Measurements from ENCODE around the gene ATRIP. TPM values are rescaled to one million over a fixed set of nuclear protein-coding genes. Genes with fewer than 3 reads are reported as not detected.
"Not testable (repeated sequence)": the region's sequence is repeated elsewhere in the genome, so short reads cannot be mapped to it uniquely, and the experiment has no call there.

Gene ATRIP
- total RNA-seq, 1 experiment from 2014 or later: 12.8 TPM

DNA sequence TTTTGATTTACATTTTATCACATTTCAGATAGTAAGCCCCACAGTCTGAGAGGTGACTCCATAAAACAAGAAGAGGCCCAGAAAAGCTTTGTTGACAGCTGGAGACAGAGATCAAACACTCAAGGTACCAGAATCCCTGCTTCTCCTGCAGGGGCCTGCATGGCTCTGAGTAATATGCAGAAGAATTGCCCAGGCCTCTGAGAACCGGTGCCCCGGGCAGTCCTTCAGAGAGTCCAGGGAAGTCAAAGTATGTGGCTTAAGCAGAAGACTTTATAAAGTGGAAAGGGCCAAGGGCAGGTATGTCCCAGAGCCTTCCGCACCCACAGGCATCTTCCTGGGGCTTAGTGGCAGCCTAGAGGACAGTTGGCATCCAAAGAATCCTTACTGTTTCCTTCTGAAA is 12.8 kb downstream of the ATRIP start:
- Histone ChIP-seq H3K4me3 (no peak overlapping the region), H3K4me1 (no peaks in the 10 kb centered on the region), H3K27me3 (no peaks in the 10 kb centered on the region), H3K36me3 (peaks cover 33% of the 10 kb centered on the region), H3K27ac (no peak overlapping the region), H3K9me3 (replicated peaks) (no peaks in the 10 kb centered on the region)
- DNase-seq: no peak

DNA sequence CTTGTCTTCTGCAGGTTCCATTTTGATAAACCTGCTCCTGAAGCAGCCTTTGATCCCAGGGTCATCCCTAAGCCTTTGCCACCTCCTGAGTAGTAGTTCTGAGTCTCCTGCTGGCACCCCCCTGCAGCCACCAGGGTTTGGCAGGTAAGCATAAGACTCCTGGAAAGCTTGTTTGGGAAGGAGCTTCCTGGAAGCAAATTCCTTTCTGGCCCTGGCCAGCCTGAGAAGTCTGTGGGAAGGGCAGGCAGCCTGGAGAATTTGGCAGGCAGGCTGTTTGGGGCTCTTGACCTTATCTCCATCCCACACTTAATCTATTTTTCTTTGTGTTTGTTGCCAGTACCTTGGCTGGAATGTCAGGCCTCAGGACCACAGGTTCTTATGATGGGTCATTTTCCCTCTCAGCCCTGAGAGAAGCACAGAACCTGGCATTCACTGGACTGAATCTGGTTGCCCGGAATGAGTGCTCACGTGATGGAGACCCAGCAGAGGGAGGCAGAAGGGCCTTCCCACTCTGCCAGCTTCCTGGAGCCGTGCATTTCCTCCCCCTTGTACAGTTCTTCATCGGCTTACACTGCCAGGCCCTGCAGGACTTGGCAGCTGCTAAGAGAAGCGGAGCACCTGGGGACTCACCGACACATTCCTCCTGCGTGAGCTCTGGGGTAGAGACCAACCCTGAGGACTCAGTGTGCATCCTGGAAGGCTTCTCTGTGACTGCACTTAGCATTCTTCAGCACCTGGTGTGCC is 13.4 kb downstream of the ATRIP start:
- Histone ChIP-seq H3K36me3 (peaks cover 29% of the 10 kb centered on the region), H3K4me3 (no peak overlapping the region), H3K27me3 (no peaks in the 10 kb centered on the region), H3K4me1 (no peaks in the 10 kb centered on the region; the same call in 1 of the 2 replicates), H3K9me3 (replicated peaks) (no peaks in the 10 kb centered on the region), H3K27ac (no peak overlapping the region)
- DNase-seq: no peak

DNA sequence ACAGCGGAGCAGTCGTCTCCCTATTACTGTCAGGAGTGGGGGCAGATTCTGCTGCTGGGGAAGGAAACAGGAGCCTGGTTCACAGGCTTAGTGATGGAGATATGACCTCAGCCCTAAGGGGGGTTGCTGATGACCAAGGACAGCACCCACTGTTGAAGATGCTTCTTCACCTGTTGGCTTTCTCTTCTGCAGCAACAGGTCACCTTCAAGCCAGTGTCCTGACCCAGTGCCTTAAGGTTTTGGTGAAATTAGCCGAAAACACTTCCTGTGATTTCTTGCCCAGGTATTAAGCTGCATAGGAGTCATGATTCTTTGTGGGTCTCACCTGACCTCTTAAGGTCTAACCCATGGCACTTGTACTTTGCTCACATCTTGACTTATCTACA is 14.0 kb downstream of the ATRIP start:
- Histone ChIP-seq H3K36me3 (peaks cover 27% of the 10 kb centered on the region), H3K27me3 (no peaks in the 10 kb centered on the region), H3K4me3 (no peak overlapping the region), H3K9me3 (replicated peaks) (no peaks in the 10 kb centered on the region), H3K4me1 (peaks cover 3% of the 10 kb centered on the region; the same call in 1 of the 2 replicates), H3K27ac (no peak overlapping the region)
- DNase-seq: no peak

DNA sequence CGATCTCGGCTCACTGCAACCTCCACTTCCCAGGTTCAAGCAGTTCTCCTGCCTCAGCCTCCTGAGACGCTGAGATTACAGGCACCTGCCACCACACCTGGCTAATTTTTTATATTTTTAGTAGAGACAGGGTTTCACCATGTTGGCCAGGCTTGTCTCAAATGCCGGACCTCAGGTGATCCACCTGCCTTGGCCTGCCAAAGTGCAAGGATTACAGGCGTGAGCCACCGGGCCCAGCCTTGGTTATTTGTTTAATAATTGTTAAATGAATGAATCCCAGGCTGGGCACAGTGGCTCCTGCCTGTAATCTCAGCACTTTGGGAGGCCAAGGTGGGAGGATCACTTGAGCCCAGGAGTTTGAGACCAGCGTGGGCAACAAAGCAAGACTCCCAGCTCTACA is 15.2 kb downstream of the ATRIP start:
- not testable (repeated sequence) for H3K27me3 ChIP-seq; DNase-seq; H3K4me3 ChIP-seq; H3K9me3 ChIP-seq (replicated peaks); H3K4me1 ChIP-seq; H3K27ac ChIP-seq
- H3K36me3 ChIP-seq: peaks cover 27% of the 10 kb centered on the region

DNA sequence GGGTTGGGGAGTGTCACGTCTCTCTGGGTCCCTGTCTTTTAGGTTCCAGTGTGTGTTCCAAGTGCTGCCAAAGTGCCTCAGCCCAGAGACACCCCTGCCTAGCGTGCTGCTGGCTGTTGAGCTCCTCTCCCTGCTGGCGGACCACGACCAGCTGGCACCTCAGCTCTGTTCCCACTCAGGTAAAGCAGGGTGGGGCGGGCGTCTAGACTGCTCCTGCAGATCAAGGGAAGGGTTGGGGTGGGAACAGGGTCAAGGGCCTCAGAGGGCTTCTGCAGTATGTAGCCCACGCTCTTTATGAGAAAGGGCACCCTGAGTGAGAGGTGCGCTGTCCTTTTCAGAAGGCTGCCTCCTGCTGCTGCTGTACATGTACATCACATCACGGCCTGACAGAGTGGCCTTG is 17.2 kb downstream of the ATRIP start:
- H3K4me3 ChIP-seq: no peak overlapping the region
- H3K9me3 ChIP-seq (replicated peaks): no peaks in the 10 kb centered on the region
- DNase-seq: no peak
- peaks cover 6% of the 10 kb centered on the region; the same call in 1 of the 2 replicates for H3K4me1 ChIP-seq
- H3K36me3 ChIP-seq: peaks cover 20% of the 10 kb centered on the region
- H3K27ac ChIP-seq: no peak overlapping the region
- no peaks in the 10 kb centered on the region for H3K27me3 ChIP-seq

DNA sequence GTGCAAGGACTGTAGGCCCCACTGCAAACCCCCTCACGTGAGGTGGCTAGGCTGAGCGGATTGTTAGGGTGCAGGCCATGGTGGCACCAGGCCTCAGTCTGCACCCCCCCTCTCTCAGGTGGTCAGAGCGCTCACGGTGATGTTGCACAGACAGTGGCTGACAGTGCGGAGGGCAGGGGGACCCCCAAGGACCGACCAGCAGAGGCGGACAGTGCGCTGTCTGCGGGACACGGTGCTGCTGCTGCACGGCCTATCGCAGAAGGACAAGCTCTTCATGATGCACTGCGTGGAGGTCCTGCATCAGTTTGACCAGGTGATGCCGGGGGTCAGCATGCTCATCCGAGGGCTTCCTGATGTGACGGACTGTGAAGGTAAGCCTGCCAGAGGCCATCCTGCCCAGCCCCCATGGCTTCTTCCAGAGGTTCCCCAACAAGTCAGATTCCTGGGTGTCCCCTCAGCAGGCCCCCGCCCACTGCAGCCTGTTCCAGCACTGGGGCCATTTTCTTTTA is 18.2 kb downstream of the ATRIP start:
- peaks cover 9% of the 10 kb centered on the region; the same call in 1 of the 2 replicates for H3K36me3 ChIP-seq
- DNase-seq: no peak
- no peaks in the 10 kb centered on the region for H3K9me3 ChIP-seq (replicated peaks)
- H3K27ac ChIP-seq: no peak overlapping the region
- H3K4me1 ChIP-seq: peaks cover 10% of the 10 kb centered on the region
- no peak overlapping the region for H3K4me3 ChIP-seq
- no peaks in the 10 kb centered on the region for H3K27me3 ChIP-seq

DNA sequence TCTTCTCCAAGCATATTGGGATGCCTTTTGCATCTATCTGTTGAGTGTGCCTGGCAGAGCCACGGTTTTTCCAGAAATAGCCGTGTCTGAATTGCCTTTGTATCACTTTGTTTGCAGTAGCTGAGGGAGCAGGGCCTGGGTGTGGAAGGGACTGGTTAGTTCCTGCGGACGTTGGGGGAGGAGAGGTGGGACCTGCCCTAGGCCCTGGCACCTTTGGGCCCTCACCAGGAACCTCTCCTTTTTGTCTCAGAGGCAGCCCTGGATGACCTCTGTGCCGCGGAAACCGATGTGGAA is 18.6 kb downstream of the ATRIP start:
- Histone ChIP-seq H3K27ac (peak overlapping the region; percentile 95), H3K36me3 (peaks cover 7% of the 10 kb centered on the region; the same call in 1 of the 2 replicates), H3K4me3 (no peak overlapping the region), H3K4me1 (peaks cover 14% of the 10 kb centered on the region), H3K9me3 (replicated peaks) (no peaks in the 10 kb centered on the region), H3K27me3 (no peaks in the 10 kb centered on the region)
- DNase-seq: no peak

DNA sequence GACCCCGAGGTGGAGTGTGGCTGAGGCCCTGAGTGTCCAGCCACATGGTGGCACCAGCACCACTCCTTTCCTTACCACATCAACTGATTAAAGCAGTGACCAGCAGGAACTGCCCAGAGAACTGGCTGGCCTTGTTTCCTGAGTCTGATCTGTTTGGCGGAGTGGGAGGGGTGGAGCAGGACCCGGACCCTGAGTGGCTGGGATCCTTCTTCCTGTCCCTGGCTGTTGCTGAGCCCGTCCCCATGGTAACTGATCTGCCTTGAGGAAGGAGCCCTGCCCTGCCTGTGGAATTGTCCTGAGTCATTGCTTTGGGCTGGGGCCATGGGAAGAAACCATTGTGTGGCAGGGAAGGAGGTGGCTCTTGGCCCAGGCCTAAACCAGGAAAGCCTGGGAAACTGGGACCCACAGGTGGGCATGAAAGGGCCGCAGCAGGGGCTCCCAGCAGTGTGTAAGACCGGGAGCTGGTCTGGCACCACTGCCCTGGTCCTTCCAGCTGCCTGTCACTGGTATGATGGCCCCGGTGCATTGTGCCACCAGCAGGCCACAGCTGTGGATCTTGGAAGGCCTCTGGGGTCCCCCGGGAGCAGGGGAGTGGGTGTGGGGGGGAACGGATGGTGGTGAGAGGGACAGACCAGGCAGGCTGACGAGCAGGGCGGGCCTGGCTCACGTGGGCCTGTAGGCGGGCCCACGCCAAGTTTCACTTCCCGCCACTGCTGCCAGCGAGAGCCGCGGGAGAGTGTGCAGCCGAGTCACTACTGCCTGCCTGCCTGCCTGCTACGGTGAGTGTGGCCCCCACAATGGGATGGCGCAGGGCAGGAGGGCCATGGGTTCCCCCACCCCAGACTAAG is 19.2 kb downstream of the ATRIP start:
- Histone ChIP-seq H3K4me1 (peaks cover 18% of the 10 kb centered on the region), H3K27ac (peak overlapping the region; percentile 95), H3K27me3 (no peaks in the 10 kb centered on the region), H3K36me3 (peaks cover 3% of the 10 kb centered on the region; the same call in 1 of the 2 replicates), H3K4me3 (peak overlapping the region; percentile 59), H3K9me3 (replicated peaks) (no peaks in the 10 kb centered on the region)
- DNase-seq: peak; percentile 97

DNA sequence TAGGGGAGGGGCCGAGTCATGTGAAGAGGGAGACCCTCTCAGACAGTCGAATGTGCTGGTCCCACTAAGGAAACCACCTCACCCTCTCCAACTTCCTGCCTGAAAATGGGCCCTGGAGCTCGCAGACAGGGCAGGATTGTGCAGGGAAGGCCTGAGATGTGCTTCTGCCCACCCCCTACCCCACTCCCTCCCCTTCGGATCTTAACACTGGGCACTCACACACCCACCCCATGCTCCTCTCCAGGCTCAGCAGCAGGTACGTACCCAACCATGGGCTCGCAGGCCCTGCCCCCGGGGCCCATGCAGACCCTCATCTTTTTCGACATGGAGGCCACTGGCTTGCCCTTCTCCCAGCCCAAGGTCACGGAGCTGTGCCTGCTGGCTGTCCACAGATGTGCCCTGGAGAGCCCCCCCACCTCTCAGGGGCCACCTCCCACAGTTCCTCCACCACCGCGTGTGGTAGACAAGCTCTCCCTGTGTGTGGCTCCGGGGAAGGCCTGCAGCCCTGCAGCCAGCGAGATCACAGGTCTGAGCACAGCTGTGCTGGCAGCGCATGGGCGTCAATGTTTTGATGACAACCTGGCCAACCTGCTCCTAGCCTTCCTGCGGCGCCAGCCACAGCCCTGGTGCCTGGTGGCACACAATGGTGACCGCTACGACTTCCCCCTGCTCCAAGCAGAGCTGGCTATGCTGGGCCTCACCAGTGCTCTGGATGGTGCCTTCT is 20.0 kb downstream of the ATRIP start:
- peaks cover 18% of the 10 kb centered on the region for H3K4me1 ChIP-seq

DNA sequence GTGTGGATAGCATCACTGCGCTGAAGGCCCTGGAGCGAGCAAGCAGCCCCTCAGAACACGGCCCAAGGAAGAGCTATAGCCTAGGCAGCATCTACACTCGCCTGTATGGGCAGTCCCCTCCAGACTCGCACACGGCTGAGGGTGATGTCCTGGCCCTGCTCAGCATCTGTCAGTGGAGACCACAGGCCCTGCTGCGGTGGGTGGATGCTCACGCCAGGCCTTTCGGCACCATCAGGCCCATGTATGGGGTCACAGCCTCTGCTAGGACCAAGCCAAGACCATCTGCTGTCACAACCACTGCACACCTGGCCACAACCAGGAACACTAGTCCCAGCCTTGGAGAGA is 20.5 kb downstream of the ATRIP start:
- Histone ChIP-seq H3K9me3 (replicated peaks) (no peaks in the 10 kb centered on the region), H3K4me3 (peak overlapping the region; percentile 59), H3K27me3 (no peaks in the 10 kb centered on the region), H3K27ac (peak overlapping the region; percentile 95; the same call in 1 of the 2 replicates), H3K4me1 (peaks cover 18% of the 10 kb centered on the region), H3K36me3 (no peaks in the 10 kb centered on the region)
- no peak for DNase-seq

More for the DNA sequence above, 20.0 kb downstream of the ATRIP start:
- DNase-seq: peak; percentile 26 to 35
- Histone ChIP-seq H3K27me3 (no peaks in the 10 kb centered on the region), H3K36me3 (no peaks in the 10 kb centered on the region), H3K4me3 (peak overlapping the region; percentile 59), H3K9me3 (replicated peaks) (no peaks in the 10 kb centered on the region), H3K27ac (peak overlapping the region; percentile 95)

DNA sequence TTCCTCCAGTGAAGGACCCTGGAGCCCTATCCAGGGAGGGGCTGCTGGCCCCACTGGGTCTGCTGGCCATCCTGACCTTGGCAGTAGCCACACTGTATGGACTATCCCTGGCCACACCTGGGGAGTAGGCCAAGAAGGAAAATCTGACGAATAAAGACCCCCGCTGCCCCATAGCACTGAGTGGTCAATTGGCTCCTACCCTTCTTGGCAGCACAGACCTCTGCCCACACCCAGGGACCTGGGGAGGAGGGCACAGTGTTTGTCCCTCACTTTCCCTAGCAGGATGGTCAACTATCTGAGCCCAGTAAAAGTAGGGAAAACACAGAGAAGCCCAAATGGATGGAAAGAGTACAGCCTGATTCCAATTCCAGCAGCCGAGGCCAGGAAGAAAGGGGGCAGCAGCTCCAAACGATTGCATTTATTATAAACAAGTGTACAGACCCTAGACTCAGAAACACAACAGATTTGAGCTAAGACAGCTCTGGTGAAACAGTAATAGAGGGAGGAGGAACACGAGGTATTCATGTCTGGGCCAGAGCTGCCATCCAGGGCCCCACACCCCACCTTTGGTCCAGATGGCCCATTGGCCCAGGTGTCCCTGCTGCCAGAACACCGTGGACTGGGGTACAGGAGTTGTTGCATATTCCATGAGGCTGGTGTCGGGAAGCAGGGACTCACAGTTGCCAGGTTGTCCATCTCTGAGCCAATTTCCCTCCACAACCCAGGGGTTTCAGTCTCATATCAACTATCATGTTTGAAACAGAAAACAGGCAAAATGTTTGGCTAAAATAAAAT is 21.1 kb downstream of the ATRIP start:
- H3K27ac ChIP-seq: no peak overlapping the region
- peaks cover 18% of the 10 kb centered on the region for H3K4me1 ChIP-seq

DNA sequence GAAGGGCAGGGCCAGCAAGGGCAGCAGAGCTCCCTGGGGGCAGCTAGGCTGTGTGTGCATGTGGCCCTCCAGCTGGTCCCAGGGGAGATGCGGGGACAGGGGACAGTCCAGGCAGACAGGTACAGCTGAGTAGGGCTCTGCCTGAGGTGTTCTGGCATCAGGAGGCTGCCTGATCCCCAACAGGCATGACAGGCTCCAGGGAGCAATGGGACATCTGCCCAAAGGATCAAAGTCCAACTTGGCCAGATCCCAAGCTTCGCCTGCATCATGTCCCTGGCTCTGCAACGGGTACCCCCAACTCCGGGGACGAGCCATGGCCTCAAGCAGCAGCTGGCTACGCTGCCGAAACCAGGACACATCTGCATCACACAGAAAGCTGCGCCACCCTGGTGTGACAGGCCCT is 21.8 kb downstream of the ATRIP start:
- H3K4me1 ChIP-seq: peaks cover 20% of the 10 kb centered on the region
- DNase-seq: no peak
- no peaks in the 10 kb centered on the region for H3K27me3 ChIP-seq
- no peaks in the 10 kb centered on the region for H3K9me3 ChIP-seq (replicated peaks)
- H3K27ac ChIP-seq: no peak overlapping the region
- no peaks in the 10 kb centered on the region for H3K36me3 ChIP-seq
- H3K4me3 ChIP-seq: no peak overlapping the region

More for the DNA sequence above, 21.1 kb downstream of the ATRIP start:
- DNase-seq: no peak
- Histone ChIP-seq H3K4me3 (no peak overlapping the region), H3K9me3 (replicated peaks) (no peaks in the 10 kb centered on the region), H3K27me3 (no peaks in the 10 kb centered on the region), H3K36me3 (no peaks in the 10 kb centered on the region)

DNA sequence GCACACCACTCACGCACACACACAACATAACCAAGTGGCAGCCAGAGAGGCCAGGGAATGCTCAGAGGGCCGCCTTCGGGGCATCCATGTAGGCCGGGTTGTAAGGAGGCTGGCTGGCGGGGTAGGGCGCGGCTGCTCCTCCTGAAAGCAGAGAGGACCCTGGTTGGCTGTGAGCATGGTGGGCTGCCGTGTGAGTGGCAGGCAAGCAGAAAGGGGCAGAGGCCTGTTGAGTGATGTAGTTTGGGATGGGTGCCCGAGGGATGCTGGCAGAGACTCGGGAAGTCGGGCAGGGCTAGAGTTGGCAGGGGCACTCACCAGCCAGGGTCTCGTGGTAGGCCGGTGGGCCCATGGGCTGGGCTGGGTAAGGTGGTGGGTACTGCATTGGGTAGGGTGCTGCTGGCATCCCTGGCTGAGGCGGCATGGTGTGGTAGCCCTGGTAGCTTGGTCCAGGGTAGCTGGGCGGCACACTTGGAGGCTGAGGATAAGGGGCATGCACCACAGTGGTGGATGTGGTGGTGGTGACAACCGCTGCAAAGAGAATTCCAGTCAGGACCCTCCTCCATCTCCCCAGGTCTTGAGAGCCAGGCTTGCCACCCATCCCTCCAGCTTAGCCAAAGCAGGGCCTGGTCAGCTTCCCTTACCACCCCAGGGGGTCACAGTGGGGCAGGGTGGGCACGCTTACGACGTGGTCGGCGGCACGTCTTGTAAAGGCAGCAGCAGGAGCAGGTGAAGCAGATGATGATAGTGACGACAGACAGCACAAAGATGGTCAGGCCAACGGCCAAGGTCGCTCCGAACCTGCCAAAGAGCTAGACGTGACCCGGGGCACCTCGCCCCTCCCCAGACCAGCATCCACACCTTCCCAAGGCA is 22.7 kb downstream of the ATRIP start:
- Histone ChIP-seq H3K4me3 (no peak overlapping the region), H3K27me3 (no peaks in the 10 kb centered on the region), H3K4me1 (peaks cover 21% of the 10 kb centered on the region), H3K36me3 (no peaks in the 10 kb centered on the region), H3K9me3 (replicated peaks) (no peaks in the 10 kb centered on the region), H3K27ac (no peak overlapping the region; the same call in 1 of the 2 replicates)
- peak in 1 of 2 experiments; percentile 9 for DNase-seq

Data from SJCRH30 (cell line).